Stomach (tissue), 4 donors: ENCODE data around the gene TRPM3.

Experiments
- CTCF ChIP-seq, 7 experiments: fragments of 450-650 bp in 4 of 7; fragments of 200-600 bp in 3 of 7; sonication (generic) in 3 of 7; IDR thresholded peaks; one replicate each; pipeline ENCODE4 v1.5.1; 2016 to 2019; ENCODE audit warnings: antibody characterized with exemption in 7 of 7, control low read depth in 2 of 7, mild to moderate bottlenecking in 1 of 7
- EP300 ChIP-seq: sonication (generic); formaldehyde crosslinking; IDR thresholded peaks from one replicate; pipeline ENCODE4 v1.6.1; 2017; ENCODE audit warnings: antibody characterized with exemption
- POLR2A ChIP-seq, 4 donors: fragments of 450-650 bp; IDR thresholded peaks; one replicate each; pipeline ENCODE4 v1.6.1; 2016; ENCODE audit warnings: antibody characterized with exemption in 4 of 4, control low read depth in 2 of 4, mild to moderate bottlenecking in 1 of 4, moderate library complexity in 1 of 4

GRCh38 chr9:70534061-70534460, 587.4 kb downstream of the TRPM3 start:
- TF ChIP-seq CTCF (IDR thresholded peaks at IDR 0.05) (no peak), EP300 (no peak), POLR2A (IDR thresholded peaks at IDR 0.05) (no peak)
